ENCODE data around the gene RBFOX2.

DNA sequence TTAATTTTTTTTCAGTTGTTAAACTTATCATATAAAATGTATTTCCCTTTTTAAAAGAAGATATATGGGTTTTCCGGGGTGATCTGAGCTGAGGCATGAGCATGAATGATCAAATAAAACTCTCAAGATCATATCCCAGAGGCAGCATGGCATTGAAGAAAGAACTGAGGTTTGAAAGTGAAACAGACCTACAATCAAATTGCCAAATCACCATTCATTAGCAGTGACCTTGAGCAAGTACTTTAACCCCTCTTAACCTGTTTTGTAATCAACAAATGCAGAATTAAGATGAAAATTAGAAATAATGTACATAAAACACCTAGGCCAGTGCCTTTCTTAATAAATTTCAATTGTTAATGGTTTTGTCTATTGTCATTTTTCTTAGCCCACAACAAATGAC lies 116.0 kb downstream of the RBFOX2 start:
- TF ChIP-seq, protein P1, sequence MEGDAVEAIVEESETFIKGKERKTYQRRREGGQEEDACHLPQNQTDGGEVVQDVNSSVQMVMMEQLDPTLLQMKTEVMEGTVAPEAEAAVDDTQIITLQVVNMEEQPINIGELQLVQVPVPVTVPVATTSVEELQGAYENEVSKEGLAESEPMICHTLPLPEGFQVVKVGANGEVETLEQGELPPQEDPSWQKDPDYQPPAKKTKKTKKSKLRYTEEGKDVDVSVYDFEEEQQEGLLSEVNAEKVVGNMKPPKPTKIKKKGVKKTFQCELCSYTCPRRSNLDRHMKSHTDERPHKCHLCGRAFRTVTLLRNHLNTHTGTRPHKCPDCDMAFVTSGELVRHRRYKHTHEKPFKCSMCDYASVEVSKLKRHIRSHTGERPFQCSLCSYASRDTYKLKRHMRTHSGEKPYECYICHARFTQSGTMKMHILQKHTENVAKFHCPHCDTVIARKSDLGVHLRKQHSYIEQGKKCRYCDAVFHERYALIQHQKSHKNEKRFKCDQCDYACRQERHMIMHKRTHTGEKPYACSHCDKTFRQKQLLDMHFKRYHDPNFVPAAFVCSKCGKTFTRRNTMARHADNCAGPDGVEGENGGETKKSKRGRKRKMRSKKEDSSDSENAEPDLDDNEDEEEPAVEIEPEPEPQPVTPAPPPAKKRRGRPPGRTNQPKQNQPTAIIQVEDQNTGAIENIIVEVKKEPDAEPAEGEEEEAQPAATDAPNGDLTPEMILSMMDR (IDR thresholded peaks at IDR 0.05), result no peak
- TF ChIP-seq ZFX (IDR thresholded peaks at IDR 0.05; ENCODE audit: borderline replicate concordance), result no peak
